Stomach (tissue), 4 donors: Measurements from ENCODE around the gene MAP10.

Experiments used
- CTCF ChIP-seq, 7 experiments: fragments of 450-650 bp in 4 of 7; fragments of 200-600 bp in 3 of 7; sonication (generic) in 3 of 7; IDR thresholded peaks; one replicate each; pipeline ENCODE4 v1.5.1; 2016 to 2019; ENCODE audit warnings: antibody characterized with exemption in 7 of 7, control low read depth in 2 of 7, mild to moderate bottlenecking in 1 of 7
- POLR2AphosphoS5 ChIP-seq, 3 donors: sonication (generic); formaldehyde crosslinking; IDR thresholded peaks; one replicate each; pipeline ENCODE4 v1.6.1; 2016; ENCODE audit warnings: antibody characterized with exemption in 3 of 3

GRCh38 chr1:232766904-232767303 is 38.3 kb upstream of the MAP10 start:
- TF ChIP-seq POLR2AphosphoS5 (IDR thresholded peaks at IDR 0.05) (no peak), CTCF (IDR thresholded peaks at IDR 0.05) (no peak)
